ENCODE measurements around the gene IRF9.

The IRF9 gene

GRCh38 chr14:24212924-24213865 lies 52.1 kb downstream of the IRF9 start, which contains the start of gene CHMP4A (continued):
- TF ChIP-seq AEBP2 (tag by site-specific recombination; IDR thresholded peaks at IDR 0.05; ENCODE audit: borderline replicate concordance) = no peak
- 0 out of 2 replicates have a peak, but pooled peaks have one; percentile 7 for TF ChIP-seq ZNF394 (tag by site-specific recombination; IDR thresholded peaks at IDR 0.05; ENCODE audit: borderline replicate concordance)
- TF ChIP-seq, protein P1, sequence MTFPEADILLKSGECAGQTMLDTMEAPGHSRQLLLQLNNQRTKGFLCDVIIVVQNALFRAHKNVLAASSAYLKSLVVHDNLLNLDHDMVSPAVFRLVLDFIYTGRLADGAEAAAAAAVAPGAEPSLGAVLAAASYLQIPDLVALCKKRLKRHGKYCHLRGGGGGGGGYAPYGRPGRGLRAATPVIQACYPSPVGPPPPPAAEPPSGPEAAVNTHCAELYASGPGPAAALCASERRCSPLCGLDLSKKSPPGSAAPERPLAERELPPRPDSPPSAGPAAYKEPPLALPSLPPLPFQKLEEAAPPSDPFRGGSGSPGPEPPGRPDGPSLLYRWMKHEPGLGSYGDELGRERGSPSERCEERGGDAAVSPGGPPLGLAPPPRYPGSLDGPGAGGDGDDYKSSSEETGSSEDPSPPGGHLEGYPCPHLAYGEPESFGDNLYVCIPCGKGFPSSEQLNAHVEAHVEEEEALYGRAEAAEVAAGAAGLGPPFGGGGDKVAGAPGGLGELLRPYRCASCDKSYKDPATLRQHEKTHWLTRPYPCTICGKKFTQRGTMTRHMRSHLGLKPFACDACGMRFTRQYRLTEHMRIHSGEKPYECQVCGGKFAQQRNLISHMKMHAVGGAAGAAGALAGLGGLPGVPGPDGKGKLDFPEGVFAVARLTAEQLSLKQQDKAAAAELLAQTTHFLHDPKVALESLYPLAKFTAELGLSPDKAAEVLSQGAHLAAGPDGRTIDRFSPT (tag by site-specific recombination; IDR thresholded peaks at IDR 0.05) = no peak
- TF ChIP-seq SP7 (tag by site-specific recombination; IDR thresholded peaks at IDR 0.05) = peak; percentile 81
- no peak for TF ChIP-seq ZNF416 (tag by site-specific recombination; IDR thresholded peaks at IDR 0.05)
- TF ChIP-seq ZNF626 (tag by site-specific recombination; IDR thresholded peaks at IDR 0.05) = no peak
- TF ChIP-seq ZNF23 (tag by site-specific recombination; IDR thresholded peaks at IDR 0.05; ENCODE audit: borderline replicate concordance) = no peak
- no peak for TF ChIP-seq ZNF239 (tag by site-specific recombination; IDR thresholded peaks at IDR 0.05)
- no peak for TF ChIP-seq ZNF560 (tag by site-specific recombination; IDR thresholded peaks at IDR 0.05; ENCODE audit: borderline replicate concordance)
- no peak for TF ChIP-seq ZNF514 (tag by site-specific recombination; IDR thresholded peaks at IDR 0.05)
- TF ChIP-seq, protein P2, sequence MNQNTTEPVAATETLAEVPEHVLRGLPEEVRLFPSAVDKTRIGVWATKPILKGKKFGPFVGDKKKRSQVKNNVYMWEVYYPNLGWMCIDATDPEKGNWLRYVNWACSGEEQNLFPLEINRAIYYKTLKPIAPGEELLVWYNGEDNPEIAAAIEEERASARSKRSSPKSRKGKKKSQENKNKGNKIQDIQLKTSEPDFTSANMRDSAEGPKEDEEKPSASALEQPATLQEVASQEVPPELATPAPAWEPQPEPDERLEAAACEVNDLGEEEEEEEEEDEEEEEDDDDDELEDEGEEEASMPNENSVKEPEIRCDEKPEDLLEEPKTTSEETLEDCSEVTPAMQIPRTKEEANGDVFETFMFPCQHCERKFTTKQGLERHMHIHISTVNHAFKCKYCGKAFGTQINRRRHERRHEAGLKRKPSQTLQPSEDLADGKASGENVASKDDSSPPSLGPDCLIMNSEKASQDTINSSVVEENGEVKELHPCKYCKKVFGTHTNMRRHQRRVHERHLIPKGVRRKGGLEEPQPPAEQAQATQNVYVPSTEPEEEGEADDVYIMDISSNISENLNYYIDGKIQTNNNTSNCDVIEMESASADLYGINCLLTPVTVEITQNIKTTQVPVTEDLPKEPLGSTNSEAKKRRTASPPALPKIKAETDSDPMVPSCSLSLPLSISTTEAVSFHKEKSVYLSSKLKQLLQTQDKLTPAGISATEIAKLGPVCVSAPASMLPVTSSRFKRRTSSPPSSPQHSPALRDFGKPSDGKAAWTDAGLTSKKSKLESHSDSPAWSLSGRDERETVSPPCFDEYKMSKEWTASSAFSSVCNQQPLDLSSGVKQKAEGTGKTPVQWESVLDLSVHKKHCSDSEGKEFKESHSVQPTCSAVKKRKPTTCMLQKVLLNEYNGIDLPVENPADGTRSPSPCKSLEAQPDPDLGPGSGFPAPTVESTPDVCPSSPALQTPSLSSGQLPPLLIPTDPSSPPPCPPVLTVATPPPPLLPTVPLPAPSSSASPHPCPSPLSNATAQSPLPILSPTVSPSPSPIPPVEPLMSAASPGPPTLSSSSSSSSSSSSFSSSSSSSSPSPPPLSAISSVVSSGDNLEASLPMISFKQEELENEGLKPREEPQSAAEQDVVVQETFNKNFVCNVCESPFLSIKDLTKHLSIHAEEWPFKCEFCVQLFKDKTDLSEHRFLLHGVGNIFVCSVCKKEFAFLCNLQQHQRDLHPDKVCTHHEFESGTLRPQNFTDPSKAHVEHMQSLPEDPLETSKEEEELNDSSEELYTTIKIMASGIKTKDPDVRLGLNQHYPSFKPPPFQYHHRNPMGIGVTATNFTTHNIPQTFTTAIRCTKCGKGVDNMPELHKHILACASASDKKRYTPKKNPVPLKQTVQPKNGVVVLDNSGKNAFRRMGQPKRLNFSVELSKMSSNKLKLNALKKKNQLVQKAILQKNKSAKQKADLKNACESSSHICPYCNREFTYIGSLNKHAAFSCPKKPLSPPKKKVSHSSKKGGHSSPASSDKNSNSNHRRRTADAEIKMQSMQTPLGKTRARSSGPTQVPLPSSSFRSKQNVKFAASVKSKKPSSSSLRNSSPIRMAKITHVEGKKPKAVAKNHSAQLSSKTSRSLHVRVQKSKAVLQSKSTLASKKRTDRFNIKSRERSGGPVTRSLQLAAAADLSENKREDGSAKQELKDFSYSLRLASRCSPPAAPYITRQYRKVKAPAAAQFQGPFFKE (tag by site-specific recombination; IDR thresholded peaks at IDR 0.05; ENCODE audit: borderline replicate concordance) = no peak
- no peak for TF ChIP-seq ZNF776 (tag by site-specific recombination; IDR thresholded peaks at IDR 0.05; ENCODE audit: borderline replicate concordance)
- TF ChIP-seq ZNF596 (tag by site-specific recombination; IDR thresholded peaks at IDR 0.05) = no peak
- TF ChIP-seq REST (tag by site-specific recombination; IDR thresholded peaks at IDR 0.05) = no peak; the same call in 1 of the 2 replicates
- TF ChIP-seq ZBTB7A (tag by site-specific recombination; IDR thresholded peaks at IDR 0.05; ENCODE audit: low read depth) = peak; percentile 32; the same call in 1 of the 2 replicates
- 0 out of 2 replicates have a peak, but pooled peaks have one; percentile 19 for TF ChIP-seq ZSCAN30 (tag by site-specific recombination; IDR thresholded peaks at IDR 0.05)
- TF ChIP-seq ZNF169 (tag by site-specific recombination; IDR thresholded peaks at IDR 0.05) = no peak
- TF ChIP-seq OVOL3 (tag by site-specific recombination; IDR thresholded peaks at IDR 0.05) = peak; percentile 78; the same call in 1 of the 2 replicates
- 0 out of 2 replicates have a peak, but pooled peaks have one; percentile 38 for TF ChIP-seq ZNF184 (tag by site-specific recombination; IDR thresholded peaks at IDR 0.05)
- no peak for TF ChIP-seq ZNF19 (tag by site-specific recombination; IDR thresholded peaks at IDR 0.05; ENCODE audit: low read depth)
- peak; percentile 91 for TF ChIP-seq ZNF501 (tag by site-specific recombination; IDR thresholded peaks at IDR 0.05)
- TF ChIP-seq, protein P3, sequence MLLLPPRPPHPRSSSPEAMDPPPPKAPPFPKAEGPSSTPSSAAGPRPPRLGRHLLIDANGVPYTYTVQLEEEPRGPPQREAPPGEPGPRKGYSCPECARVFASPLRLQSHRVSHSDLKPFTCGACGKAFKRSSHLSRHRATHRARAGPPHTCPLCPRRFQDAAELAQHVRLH (tag by site-specific recombination; IDR thresholded peaks at IDR 0.05) = no peak
- TF ChIP-seq OSR2 (tag by site-specific recombination; IDR thresholded peaks at IDR 0.05) = no peak
